ENCODE measurements around the gene DUSP6. TPM values are rescaled to one million over a fixed set of nuclear protein-coding genes. Genes with fewer than 3 reads are reported as not detected.
A peak's percentile ranks its signal among the peaks of the same experiment; 100 is the strongest.

The DUSP6 gene
- total RNA-seq, 2 donors from 2014 or later: 25.7 to 54.1 TPM

DNA sequence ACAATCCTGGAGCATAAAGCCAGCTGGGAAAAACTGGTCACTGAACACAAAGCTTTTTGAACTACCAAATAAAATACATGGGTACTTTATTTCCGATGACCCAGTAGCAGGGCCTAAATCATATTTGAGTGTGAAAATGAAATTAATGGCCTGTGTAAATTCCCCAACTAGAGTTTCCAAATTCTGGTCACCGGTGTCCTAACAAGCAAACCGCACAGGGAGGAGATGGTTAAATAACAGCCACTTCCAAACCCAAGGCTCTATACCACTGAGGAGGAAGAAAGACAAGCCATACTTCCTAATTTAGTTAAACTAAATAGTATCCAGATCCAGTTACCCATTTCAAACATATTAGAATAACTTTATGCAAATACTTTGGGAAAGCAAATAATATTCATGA is 40.1 kb upstream of the DUSP6 start:
- H3K27ac ChIP-seq: no peak overlapping the region
- H3K9me3 ChIP-seq: no peaks in the 10 kb centered on the region
- TF ChIP-seq, protein P1, sequence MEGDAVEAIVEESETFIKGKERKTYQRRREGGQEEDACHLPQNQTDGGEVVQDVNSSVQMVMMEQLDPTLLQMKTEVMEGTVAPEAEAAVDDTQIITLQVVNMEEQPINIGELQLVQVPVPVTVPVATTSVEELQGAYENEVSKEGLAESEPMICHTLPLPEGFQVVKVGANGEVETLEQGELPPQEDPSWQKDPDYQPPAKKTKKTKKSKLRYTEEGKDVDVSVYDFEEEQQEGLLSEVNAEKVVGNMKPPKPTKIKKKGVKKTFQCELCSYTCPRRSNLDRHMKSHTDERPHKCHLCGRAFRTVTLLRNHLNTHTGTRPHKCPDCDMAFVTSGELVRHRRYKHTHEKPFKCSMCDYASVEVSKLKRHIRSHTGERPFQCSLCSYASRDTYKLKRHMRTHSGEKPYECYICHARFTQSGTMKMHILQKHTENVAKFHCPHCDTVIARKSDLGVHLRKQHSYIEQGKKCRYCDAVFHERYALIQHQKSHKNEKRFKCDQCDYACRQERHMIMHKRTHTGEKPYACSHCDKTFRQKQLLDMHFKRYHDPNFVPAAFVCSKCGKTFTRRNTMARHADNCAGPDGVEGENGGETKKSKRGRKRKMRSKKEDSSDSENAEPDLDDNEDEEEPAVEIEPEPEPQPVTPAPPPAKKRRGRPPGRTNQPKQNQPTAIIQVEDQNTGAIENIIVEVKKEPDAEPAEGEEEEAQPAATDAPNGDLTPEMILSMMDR (IDR thresholded peaks at IDR 0.05): no peak
- no peak overlapping the region for H3K4me3 ChIP-seq
- no peak for DNase-seq (ENCODE audit: low spot score)
- no peaks in the 10 kb centered on the region for H3K27me3 ChIP-seq
- peaks cover 0 to 26% of the 10 kb centered on the region in 2 donors for H3K4me1 ChIP-seq
- H3K36me3 ChIP-seq: no peaks in the 10 kb centered on the region

DNA sequence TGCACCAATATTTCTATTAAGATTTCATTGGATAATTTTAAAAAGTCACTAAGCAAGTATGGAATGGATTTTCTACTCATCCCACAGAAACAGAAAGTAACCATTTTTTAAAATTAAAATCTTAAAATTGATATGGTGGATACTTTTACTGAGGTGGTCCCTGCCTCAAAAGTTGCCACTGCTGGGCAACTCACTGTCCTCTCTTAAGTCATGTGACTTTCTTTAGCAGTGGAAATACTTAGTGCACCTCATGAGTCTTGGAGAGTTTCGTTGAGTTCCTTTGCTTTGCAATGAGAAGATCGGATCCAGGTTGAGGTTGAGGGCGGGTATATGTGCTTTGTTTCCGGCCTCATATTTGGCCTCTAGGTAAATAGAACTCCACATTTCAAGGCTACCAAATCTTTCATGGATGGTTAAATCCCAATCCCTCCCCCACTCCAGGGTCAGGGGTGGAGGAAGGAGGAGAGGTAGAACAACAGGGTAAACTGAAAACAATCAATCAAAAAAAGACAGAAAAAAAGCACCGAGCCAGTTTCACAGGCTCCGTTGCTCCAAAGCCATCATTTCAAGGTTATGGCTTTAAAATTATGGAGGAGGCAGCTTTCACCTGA is 39.5 kb upstream of the DUSP6 start:
- TF ChIP-seq, protein P1 (IDR thresholded peaks at IDR 0.05): no peak
- Histone ChIP-seq H3K9me3 (no peaks in the 10 kb centered on the region), H3K27ac (peak overlapping the region in 1 of 2 donors; percentile 82), H3K4me3 (no peak overlapping the region), H3K27me3 (no peaks in the 10 kb centered on the region), H3K36me3 (no peaks in the 10 kb centered on the region), H3K4me1 (peaks cover 0 to 26% of the 10 kb centered on the region in 2 donors)
- no peak for DNase-seq (ENCODE audit: low spot score)

DNA sequence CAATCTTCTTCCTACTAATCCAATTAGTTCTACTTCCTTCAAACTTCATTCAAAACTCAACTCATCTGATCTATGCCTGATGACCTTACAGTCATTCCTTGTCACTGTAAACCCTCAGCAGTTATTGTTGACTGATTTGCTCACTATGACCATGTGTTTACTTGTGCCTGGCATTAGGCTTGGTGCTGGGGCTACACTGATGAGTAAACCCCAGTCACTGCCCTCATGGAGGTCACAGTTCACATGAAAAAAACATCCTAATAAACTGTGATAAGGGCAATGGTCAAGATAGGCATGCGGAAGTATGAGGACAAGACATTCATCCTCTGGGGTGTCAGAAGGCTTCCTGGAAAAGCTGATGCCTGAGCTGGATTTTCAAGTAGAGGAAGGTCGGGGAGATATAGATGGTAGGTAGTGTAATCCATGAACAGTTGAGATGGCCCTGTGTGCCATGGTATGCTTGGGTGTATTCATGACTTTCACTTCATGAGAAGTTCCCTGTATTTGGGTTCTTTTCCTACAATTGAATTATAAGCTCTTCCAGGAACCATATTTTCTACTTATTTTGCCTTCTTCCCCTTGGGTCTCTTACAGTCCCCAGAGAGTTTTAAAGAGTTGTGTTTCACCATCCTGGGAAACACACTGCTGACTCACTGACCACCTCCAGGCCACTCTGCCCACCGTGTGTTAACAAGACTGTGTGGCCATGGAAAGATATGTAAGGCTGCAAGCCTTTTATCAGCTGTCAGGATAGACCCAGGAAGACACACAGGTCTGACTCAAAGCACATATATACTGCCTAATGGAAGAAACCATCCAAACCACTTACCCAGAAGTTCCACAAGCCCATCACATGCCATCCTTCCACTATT is 38.7 kb upstream of the DUSP6 start:
- H3K27ac ChIP-seq: peak overlapping the region; percentile 69 to 82
- H3K4me1 ChIP-seq: peaks cover 0 to 31% of the 10 kb centered on the region in 2 donors
- TF ChIP-seq, protein P1 (IDR thresholded peaks at IDR 0.05): no peak

DNA sequence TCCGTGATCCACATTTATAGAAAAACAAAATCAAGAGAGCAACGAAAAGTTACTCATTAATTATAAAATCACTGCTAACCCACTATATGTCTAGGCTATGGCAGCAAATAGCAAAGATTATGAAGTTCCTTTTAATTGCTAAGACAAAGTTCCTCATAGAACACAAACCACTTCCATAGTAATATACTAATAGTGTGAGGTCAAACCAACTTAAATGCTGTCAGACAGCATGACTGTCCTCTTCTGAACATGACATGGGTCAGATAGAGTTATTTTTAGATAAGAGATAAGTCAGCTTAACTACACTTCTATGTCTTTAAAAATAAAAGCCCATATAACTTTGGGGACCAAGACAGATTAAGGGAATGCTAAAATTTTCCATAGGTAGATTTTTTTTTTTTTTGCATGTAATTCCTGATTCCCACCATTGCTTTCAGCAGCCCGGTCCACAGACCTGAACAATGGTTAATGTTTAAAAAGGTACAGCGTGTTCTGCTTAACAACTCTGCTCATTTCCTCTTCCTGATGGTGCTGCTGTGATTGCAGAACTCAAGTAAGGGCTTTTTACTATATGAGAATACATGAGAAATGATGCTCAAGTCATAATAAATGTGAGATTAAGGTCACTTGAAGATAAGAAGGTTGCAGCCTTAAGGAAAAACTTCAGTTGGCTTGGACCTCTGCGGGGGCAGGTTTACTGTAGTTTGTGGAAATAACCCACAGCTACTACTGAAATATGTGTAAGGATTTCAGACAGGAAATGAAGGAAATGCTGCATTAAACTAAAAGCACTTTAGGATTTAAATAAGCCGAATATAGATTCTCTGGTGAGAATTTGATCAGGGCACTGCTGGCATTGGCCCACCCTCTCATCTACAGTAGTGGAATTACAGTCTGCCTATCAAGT is 37.7 kb upstream of the DUSP6 start:
- Histone ChIP-seq H3K4me3 (no peak overlapping the region), H3K27ac (peak overlapping the region; percentile 69 to 82), H3K36me3 (no peaks in the 10 kb centered on the region), H3K4me1 (peaks cover 0 to 38% of the 10 kb centered on the region in 2 donors), H3K27me3 (no peaks in the 10 kb centered on the region), H3K9me3 (no peaks in the 10 kb centered on the region)
- DNase-seq (ENCODE audit: low spot score): no peak
- TF ChIP-seq, protein P1 (IDR thresholded peaks at IDR 0.05): no peak

More for the DNA sequence above, 38.7 kb upstream of the DUSP6 start:
- no peaks in the 10 kb centered on the region for H3K27me3 ChIP-seq
- no peaks in the 10 kb centered on the region for H3K9me3 ChIP-seq
- no peak for DNase-seq (ENCODE audit: low spot score)
- H3K4me3 ChIP-seq: no peak overlapping the region
- H3K36me3 ChIP-seq: no peaks in the 10 kb centered on the region

DNA sequence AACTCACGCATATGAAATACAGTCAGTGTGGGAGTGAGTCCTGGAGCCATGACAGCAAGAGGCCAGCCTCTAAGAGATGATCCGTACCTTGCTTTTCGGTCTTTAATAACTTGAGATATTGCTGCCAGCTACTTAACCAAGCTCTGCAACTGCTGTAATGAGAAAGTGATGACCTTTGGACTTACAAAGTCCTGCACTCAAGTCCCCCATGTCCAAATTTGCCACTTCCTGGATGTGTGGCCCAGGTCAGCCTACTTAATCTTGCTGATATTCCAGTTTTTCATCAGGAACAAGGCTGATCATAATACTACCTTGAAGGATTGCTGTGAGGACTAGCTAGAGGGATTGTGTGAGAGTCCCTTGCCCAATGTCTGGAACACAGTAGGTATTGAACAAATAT is 33.8 kb upstream of the DUSP6 start:
- Histone ChIP-seq H3K9me3 (no peaks in the 10 kb centered on the region), H3K4me1 (peaks cover 0 to 59% of the 10 kb centered on the region in 2 donors), H3K27me3 (no peaks in the 10 kb centered on the region), H3K27ac (peak overlapping the region in 1 of 2 donors; percentile 20), H3K36me3 (no peaks in the 10 kb centered on the region), H3K4me3 (no peak overlapping the region)
- TF ChIP-seq, protein P1 (IDR thresholded peaks at IDR 0.05): no peak
- no peak for DNase-seq (ENCODE audit: low spot score)

Data from right atrium auricular region (tissue), 2 donors.